ENCODE results near the gene EPB41L2.

EPB41L2 gene

GRCh38 chr6:130906736-130907381 lies 156.2 kb downstream of the EPB41L2 start:
- no peak overlapping the region for H3K4me3 ChIP-seq (ENCODE audit: low read length)
- TF ChIP-seq CTCF (conservative IDR thresholded peaks at IDR 0.05; ENCODE audit: low read depth, low read length): no peak
- DNase-seq (ENCODE audit: low read depth): no peak

- H3K4me3 ChIP-seq (ENCODE audit: low read length): no peak overlapping the region
- no peak for DNase-seq (ENCODE audit: low read depth)
- no peak for TF ChIP-seq CTCF (conservative IDR thresholded peaks at IDR 0.05; ENCODE audit: low read depth, low read length)
Measured at GRCh38 chr6:130903602-130904001, 159.4 kb downstream of the EPB41L2 start.

- H3K4me3 ChIP-seq (ENCODE audit: low read length): no peak overlapping the region
- TF ChIP-seq CTCF (conservative IDR thresholded peaks at IDR 0.05; ENCODE audit: low read depth, low read length): no peak
- DNase-seq (ENCODE audit: low read depth): no peak
Measured at GRCh38 chr6:130903007-130903406, 160.0 kb downstream of the EPB41L2 start.

GRCh38 chr6:130900913-130901312 lies 162.1 kb downstream of the EPB41L2 start:
- no peak overlapping the region for H3K4me3 ChIP-seq (ENCODE audit: low read length)
- DNase-seq (ENCODE audit: low read depth): peak; percentile 1
- TF ChIP-seq CTCF (conservative IDR thresholded peaks at IDR 0.05; ENCODE audit: low read depth, low read length): no peak

- no peak for DNase-seq (ENCODE audit: low read depth)
- no peak for TF ChIP-seq CTCF (conservative IDR thresholded peaks at IDR 0.05; ENCODE audit: low read depth, low read length)
- H3K4me3 ChIP-seq (ENCODE audit: low read length): no peak overlapping the region
Measured at GRCh38 chr6:130896249-130896648, 166.8 kb downstream of the EPB41L2 start.

- no peak overlapping the region for H3K4me3 ChIP-seq (ENCODE audit: low read length)
- no peak for TF ChIP-seq CTCF (conservative IDR thresholded peaks at IDR 0.05; ENCODE audit: low read depth, low read length)
- no peak for DNase-seq (ENCODE audit: low read depth)
Measured at GRCh38 chr6:130895516-130895915, 167.5 kb downstream of the EPB41L2 start.

GRCh38 chr6:130893766-130894165 lies 169.3 kb downstream of the EPB41L2 start:
- TF ChIP-seq CTCF (conservative IDR thresholded peaks at IDR 0.05; ENCODE audit: low read depth, low read length): no peak
- no peak for DNase-seq (ENCODE audit: low read depth)
- H3K4me3 ChIP-seq (ENCODE audit: low read length): no peak overlapping the region

Data from retinal pigment epithelial cell (primary cell).